H1 (cell line): ENCODE data around the gene ATPAF1. TPM values are rescaled to one million over a fixed set of nuclear protein-coding genes. Genes with fewer than 3 reads are reported as not detected.

Experiments used
- CTCF ChIA-PET: fragments of 300-600 bp; sonication (Branson Sonifier 250); formaldehyde crosslinking; loops from one replicate; lab custom pipeline; 2021; ENCODE audit not compliant: partially characterized antibody; lab: Charles Lee
- POLR2A ChIA-PET: fragments of 300-600 bp; sonication (Branson Sonifier 250); formaldehyde crosslinking; loops from one replicate; lab custom pipeline; 2021; ENCODE audit warnings: inconsistent platforms; ENCODE audit not compliant: partially characterized antibody; lab: Charles Lee
- DNase-seq, 2 experiments: peaks; one replicate each; pipeline versions ENCODE4 v3.0.0 to v3.0.0-alpha.2; 2010 to 2022; ENCODE audit warnings: low spot score in 2 of 2, low read depth in 1 of 2, mixed read lengths in 1 of 2
- FAIRE-seq: peaks from 2 replicates; lab custom pipeline; 2011; peaks lifted over from hg19 to GRCh38; lab: Jason Lieb, UNC
- H2AFZ ChIP-seq: 2 replicates; pipeline ENCODE4 v1.8.1; 2012; ENCODE audit warnings: low read length, inconsistent platforms
- H2AK5ac ChIP-seq: 2 replicates; pipeline ENCODE4 v1.6.1; 2013; ENCODE audit warnings: low read depth, low read length
- H2BK120ac ChIP-seq: replicated peaks from 2 replicates; pipeline ENCODE3; 2013; ENCODE audit warnings: low read depth, low read length, inconsistent platforms
- H2BK12ac ChIP-seq: 2 replicates; pipeline ENCODE4 v1.6.1; 2013; ENCODE audit warnings: low read depth, low read length
- H2BK15ac ChIP-seq: 2 replicates; pipeline ENCODE4 v1.6.1; 2013; ENCODE audit warnings: low read length
- H2BK20ac ChIP-seq: 2 replicates; pipeline ENCODE4 v1.6.1; 2013; ENCODE audit warnings: low read length
- H2BK5ac ChIP-seq: 2 replicates; pipeline ENCODE4 v1.6.1; 2013; ENCODE audit warnings: low read depth, low read length
- H3K14ac ChIP-seq: 2 replicates; pipeline ENCODE4 v1.6.1; 2013; ENCODE audit warnings: inconsistent platforms; ENCODE audit not compliant: insufficient read length
- H3K18ac ChIP-seq: 2 replicates; pipeline ENCODE4 v1.6.1; 2013; ENCODE audit warnings: low read length; ENCODE audit errors: extremely low read depth
- H3K23ac ChIP-seq: 2 replicates; pipeline ENCODE4 v1.6.1; 2013; ENCODE audit warnings: inconsistent platforms; ENCODE audit not compliant: insufficient read length
- H3K23me2 ChIP-seq: 2 replicates; pipeline ENCODE4 v1.6.1; 2013; ENCODE audit warnings: low read depth, low read length
- H3K27ac ChIP-seq: 2 replicates; pipeline ENCODE4 v1.6.1; 2011; ENCODE audit warnings: low read depth, low read length, inconsistent platforms
- H3K27me3 ChIP-seq, 4 experiments: replicated peaks in 1 of 4; 1 replicate in 1 of 4; 2 replicates in 3 of 4; pipeline versions ENCODE4 v1.6.1 to v1.8.1; 2011 to 2013; ENCODE audit warnings: low read length in 3 of 4, mild to moderate bottlenecking in 3 of 4, inconsistent platforms in 2 of 4, mixed read lengths in 2 of 4, moderate library complexity in 1 of 4; ENCODE audit not compliant: control insufficient read depth in 3 of 4, insufficient read depth in 3 of 4; ENCODE audit errors: extremely low read depth in 1 of 4
- H3K36me3 ChIP-seq, 4 experiments: 2 replicates each; pipeline versions ENCODE4 v1.6.1 to v1.8.1; 2011 to 2013; ENCODE audit warnings: mild to moderate bottlenecking in 4 of 4, low read length in 3 of 4, moderate library complexity in 2 of 4, control low read depth in 1 of 4, inconsistent platforms in 1 of 4; ENCODE audit not compliant: insufficient read depth in 4 of 4, control insufficient read depth in 2 of 4
- H3K4ac ChIP-seq: replicated peaks from 2 replicates; pipeline ENCODE3; 2013; ENCODE audit warnings: low read length, low read depth, mixed read lengths, inconsistent platforms; ENCODE audit not compliant: insufficient read length
- H3K4me1 ChIP-seq, 4 experiments: replicated peaks in 1 of 4; 1 replicate in 1 of 4; 2 replicates in 3 of 4; pipeline versions ENCODE4 v1.6.1 to v1.8.1; 2011 to 2013; ENCODE audit warnings: low read length in 3 of 4, inconsistent platforms in 2 of 4, mixed read lengths in 1 of 4; ENCODE audit not compliant: insufficient read depth in 4 of 4, control insufficient read depth in 3 of 4
- H3K4me2 ChIP-seq, 2 experiments: 2 replicates each; pipeline versions ENCODE4 v1.6.1 to v1.8.1; 2011 to 2013; ENCODE audit warnings: low read depth in 2 of 2, low read length in 2 of 2, control low read depth in 1 of 2, inconsistent platforms in 1 of 2, mild to moderate bottlenecking in 1 of 2; ENCODE audit not compliant: insufficient read depth in 1 of 2
- H3K4me3 ChIP-seq, 4 experiments: fragments of 200-600, 300-600 bp in 1 of 4; sonication (generic), shearing (Covaris generic), sonication (Bioruptor Twin) in 1 of 4; 2 replicates each; pipeline versions ENCODE4 v1.5.1 to v1.8.1; 2011 to 2016; ENCODE audit warnings: low read length in 4 of 4, low read depth in 3 of 4, control low read depth in 2 of 4, inconsistent platforms in 2 of 4, mild to moderate bottlenecking in 2 of 4, mixed read lengths in 1 of 4, moderate library complexity in 1 of 4; ENCODE audit not compliant: insufficient read depth in 2 of 4; ENCODE audit errors: extremely low read depth in 1 of 4
- H3K56ac ChIP-seq: replicated peaks from 2 replicates; pipeline ENCODE3; 2013; ENCODE audit warnings: low read depth, mild to moderate bottlenecking, mixed read lengths, low read length, inconsistent platforms; ENCODE audit not compliant: insufficient read length
- H3K79me1 ChIP-seq: 2 replicates; pipeline ENCODE4 v1.6.1; 2013; ENCODE audit warnings: low read depth, low read length, control low read depth
- H3K79me2 ChIP-seq, 2 experiments: 2 replicates each; pipeline versions ENCODE4 v1.6.1 to v1.8.1; 2012 to 2013; ENCODE audit warnings: low read length in 2 of 2, mild to moderate bottlenecking in 2 of 2, inconsistent platforms in 1 of 2; ENCODE audit not compliant: insufficient read depth in 2 of 2, control insufficient read depth in 1 of 2
- H3K9ac ChIP-seq, 4 experiments: replicated peaks in 1 of 4; 1 replicate in 1 of 4; 2 replicates in 3 of 4; pipeline versions ENCODE4 v1.6.1 to v1.8.1; 2011 to 2013; ENCODE audit warnings: low read depth in 3 of 4, low read length in 3 of 4, control low read depth in 2 of 4, mild to moderate bottlenecking in 2 of 4, moderate library complexity in 2 of 4, inconsistent platforms in 1 of 4; ENCODE audit errors: extremely low read depth in 1 of 4
- H3K9me3 ChIP-seq, 2 experiments: 2 replicates each; pipeline versions ENCODE4 v1.6.1 to v1.8.1; 2012 to 2013; ENCODE audit warnings: mild to moderate bottlenecking in 2 of 2, moderate library complexity in 2 of 2, control low read depth in 1 of 2, inconsistent platforms in 1 of 2, low read depth in 1 of 2, low read length in 1 of 2, mixed read lengths in 1 of 2; ENCODE audit not compliant: insufficient read depth in 2 of 2
- H4K20me1 ChIP-seq, 2 experiments: replicated peaks in 1 of 2; 2 replicates each; pipeline versions ENCODE3 to v1.8.1; 2011 to 2013; ENCODE audit warnings: inconsistent platforms in 2 of 2, low read length in 2 of 2, mild to moderate bottlenecking in 1 of 2; ENCODE audit not compliant: insufficient read depth in 2 of 2, control insufficient read depth in 1 of 2
- H4K5ac ChIP-seq: 2 replicates; pipeline ENCODE4 v1.6.1; 2013; ENCODE audit warnings: low read length, low read depth, mixed read lengths, inconsistent platforms; ENCODE audit not compliant: insufficient read length
- H4K8ac ChIP-seq: 2 replicates; pipeline ENCODE4 v1.8.0; 2013; ENCODE audit warnings: mild to moderate bottlenecking, moderate library complexity, low read length, inconsistent platforms; ENCODE audit not compliant: insufficient read depth; ENCODE audit errors: extremely low read depth
- H4K91ac ChIP-seq: replicated peaks from 2 replicates; pipeline ENCODE3; 2013; ENCODE audit warnings: low read length, mixed read lengths, inconsistent platforms; ENCODE audit not compliant: insufficient read length
- BCL11A ChIP-seq, 2 experiments: IDR thresholded peaks; one replicate each; pipeline ENCODE4 v1.6.1; 2011; ENCODE audit warnings: low read depth in 2 of 2, low read length in 2 of 2, mild to moderate bottlenecking in 2 of 2
- CTCF ChIP-seq, 3 experiments: IDR thresholded peaks; 1 replicate in 2 of 3; 2 replicates in 1 of 3; pipeline versions ENCODE4 v1.5.1 to v1.6.1; 2011; ENCODE audit warnings: low read length in 3 of 3, mild to moderate bottlenecking in 3 of 3, inconsistent platforms in 2 of 3, low read depth in 1 of 3, moderate library complexity in 1 of 3; ENCODE audit not compliant: insufficient read depth in 1 of 3; ENCODE audit errors: control extremely low read depth in 1 of 3
- WGBS, 2 experiments: shearing (Covaris generic) in 1 of 2; methylation state at CpG; one replicate each; pipeline versions ENCODE4 v1.1.6 to v1.1.7; 2013 to 2015; ENCODE audit warnings: low lambda C conversion rate in 2 of 2, mixed read lengths in 2 of 2, inconsistent platforms in 1 of 2, low coverage in 1 of 2, missing lambda C conversion rate in 1 of 2; ENCODE audit not compliant: insufficient replicate concordance in 2 of 2, insufficient coverage in 1 of 2, insufficient read length in 1 of 2; ENCODE audit errors: extremely low coverage in 1 of 2, missing lambda C conversion rate in 1 of 2; 5-methylcytosine and 5-hydroxymethylcytosine counted together
- polyA plus RNA-seq, 7 experiments: library from polyadenylated mRNA; depleted of rRNA in 3 of 7; stranded (reverse) in 5 of 7; unstranded in 2 of 7; fragments of >200 nt in 5 of 7; fragments of 200-250 nt in 2 of 7; gene quantifications; 1 replicate in 5 of 7; 2 replicates in 1 of 7; 4 replicates in 1 of 7; pipeline versions ENCODE4 v1.2.1 to v1.2.3, GENCODE V29; 2011 to 2013; ENCODE audit warnings: missing spikeins in 2 of 7, mixed read lengths in 2 of 7
- total RNA-seq: library from RNA; stranded (reverse); fragmentation: NEBNext Ultra II Directional; extraction: Animal tissue kit (Norgen Biotek cat#: 25700); gene quantifications from 2 replicates; pipeline ENCODE4 v1.2.1, GENCODE V29; 2021

Gene ATPAF1
- total and polyA plus RNA-seq, 2 of the 8 experiments (the other 6 are each of a cell fraction or from before 2014, with no cell fraction given), result 46.7 to 55.9 TPM

DNA sequence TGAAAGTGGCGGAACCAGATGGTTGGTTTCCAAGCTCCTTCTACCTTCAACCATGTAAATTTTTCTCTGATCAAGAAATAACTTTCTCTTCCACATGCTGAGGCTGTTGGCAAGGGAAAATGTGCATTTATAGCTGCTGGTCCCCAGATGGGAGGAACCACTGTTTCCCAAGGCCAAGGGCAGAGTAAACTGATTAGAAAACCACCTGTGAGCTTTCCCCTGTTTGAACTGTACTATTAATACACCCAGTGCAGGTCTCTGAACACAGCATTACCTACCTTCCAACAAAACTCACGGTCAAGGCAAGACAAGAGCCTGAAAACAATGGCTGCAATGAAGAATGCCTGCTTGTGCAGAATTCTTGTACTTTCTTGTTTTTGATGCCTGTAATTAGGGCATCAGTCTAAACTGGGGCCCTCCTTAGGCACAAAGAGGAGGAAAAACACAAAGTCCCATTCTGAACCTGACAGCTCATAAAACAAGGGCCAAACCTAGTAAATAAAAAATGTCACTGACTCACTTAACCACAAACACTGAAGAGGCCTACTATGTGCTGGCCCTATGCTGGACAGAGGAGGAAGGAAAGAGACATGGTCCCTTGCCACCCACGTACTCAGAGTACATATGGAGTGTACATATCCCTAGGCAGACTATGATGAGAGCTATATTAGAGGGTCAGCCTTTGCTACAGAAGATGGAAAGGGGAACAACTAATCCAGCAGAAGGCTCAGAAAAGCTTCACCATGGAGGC, 66.7 kb downstream of the ATPAF1 start:
- 94% methylated on average over 3 of the region's 3 CpGs; no CpG with 5 or more reads in 1 of the 2 experiments for WGBS, 2 experiments
- Histone ChIP-seq H2BK120ac (no peak overlapping the region), H3K4me1 (peaks cover 0 to 8% (median 3%) of the 10 kb centered on the region in 4 experiments; a peak in 4 of 7 replicates), H4K5ac (no peak overlapping the region), H3K23ac (no peak overlapping the region), H2BK20ac (no peak overlapping the region), H2AFZ (no peak overlapping the region), H3K79me2 (no peaks in the 10 kb centered on the region), H2AK5ac (no peak overlapping the region), H4K8ac (no peak overlapping the region), H3K18ac (no peak overlapping the region), H4K91ac (no peak overlapping the region), H3K9ac (no peak overlapping the region), H3K4ac (no peak overlapping the region), H3K79me1 (peaks cover 3% of the 10 kb centered on the region; the same call in 1 of the 2 replicates), H3K4me3 (no peak overlapping the region), H2BK5ac (no peak overlapping the region), H3K4me2 (no peak overlapping the region), H3K27me3 (0 out of 7 replicates have a peak, but pooled peaks cover 0 to 2% (median 0%) of the 10 kb centered on the region in 4 experiments), H3K27ac (no peak overlapping the region), H3K9me3 (no peaks in the 10 kb centered on the region), H3K14ac (no peak overlapping the region), H4K20me1 (peaks cover 0 to 3% of the 10 kb centered on the region in 2 experiments), H2BK12ac (no peak overlapping the region), H3K36me3 (no peaks in the 10 kb centered on the region), H3K56ac (no peak overlapping the region), H2BK15ac (no peak overlapping the region), H3K23me2 (peaks cover 6% of the 10 kb centered on the region; the same call in 1 of the 2 replicates)
- DNase-seq, result no peak
- no peak for FAIRE-seq
- POLR2A ChIA-PET, result interaction anchor here (0.9 to 1.5 kb wide), 2 partner anchors 125 to 182 kb away, joined by 3 read pairs; no protein-coding TSS in a partner anchor
- TF ChIP-seq BCL11A (IDR thresholded peaks at IDR 0.05; ENCODE audit: low read depth in 2 of 2, low read length in 2 of 2) (no peak), CTCF (IDR thresholded peaks at IDR 0.05; ENCODE audit: control extremely low read depth in 1 of 3, insufficient read depth in 1 of 3, low read depth in 1 of 3, low read length in 3 of 3) (no peak)
- CTCF ChIA-PET, result interaction anchor here (0.9 to 10.7 kb wide), 10 partner anchors 13 to 124 kb away, joined by 3 to 126 read pairs (median 4); partner anchors contain the start of gene MOB3C
